HCT116 (cell line): ENCODE data around the gene FNBP1. TPM values are rescaled to one million over a fixed set of nuclear protein-coding genes. Genes with fewer than 3 reads are reported as not detected.

Experiments
- ATAC-seq: fragments of 200-7000 bp; cut with Tn5 transposase; 2 replicates; pipeline ENCODE4 v1.9.1; 2020; ENCODE audit warnings: mild to moderate bottlenecking, moderate library complexity
- BruUV-seq: library from RNA; stranded (reverse); fragments of 400-500 nt; replicated peaks from 2 replicates; lab custom pipeline; 2021; lab: Mats Ljungman, UMichigan
- CTCF ChIA-PET: fragments of 300-600 bp; sonication (Branson Sonifier 250); formaldehyde crosslinking; loops from one replicate; lab custom pipeline; 2021; ENCODE audit warnings: antibody characterized with exemption; lab: Charles Lee
- POLR2A ChIA-PET: fragments of 300-600, 350-600 bp; sonication (Branson Sonifier 250); formaldehyde crosslinking; loops from one replicate; lab custom pipeline; 2021; ENCODE audit warnings: antibody characterized with exemption; lab: Charles Lee
- RAD21 ChIA-PET, 2 experiments: fragments of 300-600 bp; sonication (Branson Sonifier 250); formaldehyde crosslinking; loops; one replicate each; lab custom pipeline; 2023; ENCODE audit warnings: low total read pairs in 2 of 2; ENCODE audit not compliant: uncharacterized antibody in 2 of 2, unreplicated experiment in 2 of 2, low non-redundant PET in 1 of 2; lab: Charles Lee
- DNase-seq: peaks from one replicate; pipeline ENCODE4 v3.0.0-alpha.2; 2010; ENCODE audit warnings: low read depth, low spot score
- H2AFZ ChIP-seq: fragments of 200-600 bp; shearing (Covaris generic), sonication (generic); 2 replicates; pipeline ENCODE4 v1.6.1; 2017; ENCODE audit warnings: low read depth, mixed run types, mixed read lengths, antibody characterized with exemption, low read length; ENCODE audit not compliant: poor library complexity, severe bottlenecking
- H3K27ac ChIP-seq: 2 replicates; pipeline ENCODE4 v1.5.1; 2012; ENCODE audit warnings: low read depth, low read length
- H3K27me3 ChIP-seq: fragments of 200-600 bp; sonication (generic); 2 replicates; pipeline ENCODE4 v1.6.1; 2016; ENCODE audit warnings: mixed run types, low read length, mixed read lengths; ENCODE audit not compliant: insufficient read depth
- H3K36me3 ChIP-seq, 2 experiments: fragments of 200-500 bp in 1 of 2; fragments of 200-600 bp in 1 of 2; sonication (Bioruptor generic) in 1 of 2; sonication (generic) in 1 of 2; 2 replicates each; pipeline versions ENCODE4 v1.5.1 to v1.6.1; 2014 to 2016; ENCODE audit warnings: low read length in 2 of 2, inconsistent platforms in 1 of 2, mixed read lengths in 1 of 2, mixed run types in 1 of 2; ENCODE audit not compliant: insufficient read depth in 2 of 2, control insufficient read depth in 1 of 2
- H3K4me1 ChIP-seq, 2 experiments: fragments of 200-600 bp in 1 of 2; sonication (generic) in 1 of 2; 2 replicates each; pipeline versions ENCODE4 v1.5.1 to v1.6.1; 2012 to 2017; ENCODE audit warnings: low read length in 2 of 2, inconsistent platforms in 1 of 2, mild to moderate bottlenecking in 1 of 2, mixed read lengths in 1 of 2, mixed run types in 1 of 2, moderate library complexity in 1 of 2; ENCODE audit not compliant: insufficient read depth in 2 of 2, control insufficient read depth in 1 of 2
- H3K4me2 ChIP-seq: fragments of 200-600 bp; sonication (generic); 2 replicates; pipeline ENCODE4 v1.6.1; 2017; ENCODE audit warnings: mixed run types, low read length, mixed read lengths
- H3K4me3 ChIP-seq, 2 experiments: fragments of 200-600 bp in 1 of 2; sonication (generic) in 1 of 2; replicated peaks in 1 of 2; 2 replicates each; pipeline ENCODE4 v1.5.1; 2011 to 2016; ENCODE audit warnings: low read length in 2 of 2, control low read depth in 1 of 2, low read depth in 1 of 2, mild to moderate bottlenecking in 1 of 2, mixed read lengths in 1 of 2, mixed run types in 1 of 2
- H3K79me2 ChIP-seq: fragments of 200-600 bp; sonication (generic); 2 replicates; pipeline ENCODE4 v1.6.1; 2017; ENCODE audit warnings: mild to moderate bottlenecking, mixed run types, low read length, moderate library complexity, mixed read lengths; ENCODE audit not compliant: insufficient read depth
- H3K9ac ChIP-seq: fragments of 200-600 bp; sonication (generic); 2 replicates; pipeline ENCODE4 v1.6.1; 2016; ENCODE audit warnings: low read length, mixed read lengths
- H3K9me2 ChIP-seq: fragments of 200-600 bp; sonication (generic), shearing (Covaris generic); 2 replicates; pipeline ENCODE4 v1.6.1; 2017; ENCODE audit warnings: mixed run types, mild to moderate bottlenecking, moderate library complexity; ENCODE audit not compliant: insufficient read depth
- H3K9me3 ChIP-seq, 2 experiments: fragments of 200-500 bp in 1 of 2; fragments of 200-600 bp in 1 of 2; sonication (Bioruptor generic) in 1 of 2; sonication (generic) in 1 of 2; 2 replicates each; pipeline ENCODE4 v1.6.1; 2014 to 2017; ENCODE audit warnings: low read length in 2 of 2, mixed read lengths in 2 of 2, inconsistent platforms in 1 of 2, low read depth in 1 of 2, mild to moderate bottlenecking in 1 of 2, mixed run types in 1 of 2, moderate library complexity in 1 of 2; ENCODE audit not compliant: control insufficient read depth in 1 of 2, insufficient read depth in 1 of 2
- H4K20me1 ChIP-seq: fragments of 200-600 bp; sonication (generic), shearing (Covaris generic); 2 replicates; pipeline ENCODE4 v1.6.1; 2017; ENCODE audit warnings: mixed run types, mild to moderate bottlenecking, moderate library complexity; ENCODE audit not compliant: insufficient read depth
- ELF1 ChIP-seq: IDR thresholded peaks from 2 replicates; pipeline ENCODE4 v1.6.1; 2012; ENCODE audit warnings: low read depth, borderline replicate concordance
- EZH2phosphoT487 ChIP-seq: fragments of 200-600 bp; IDR thresholded peaks from 2 replicates; pipeline ENCODE4 v1.6.1; 2018; ENCODE audit warnings: antibody characterized with exemption, borderline replicate concordance
- FOSL1 ChIP-seq: IDR thresholded peaks from 2 replicates; pipeline ENCODE4 v1.6.1; 2012; ENCODE audit warnings: low read depth
- POLR2AphosphoS5 ChIP-seq: IDR thresholded peaks from 2 replicates; pipeline ENCODE4 v1.6.1; 2011; ENCODE audit warnings: mild to moderate bottlenecking, low read depth, low read length, moderate library complexity
- REST ChIP-seq: IDR thresholded peaks from 2 replicates; pipeline ENCODE4 v1.6.1; 2012; ENCODE audit warnings: low read depth
- SP1 ChIP-seq: IDR thresholded peaks from 2 replicates; pipeline ENCODE4 v1.6.1; 2012; ENCODE audit warnings: low read depth
- SRF ChIP-seq: IDR thresholded peaks from 2 replicates; pipeline ENCODE4 v1.6.1; 2012; ENCODE audit warnings: low read depth
- TCF7L2 ChIP-seq: IDR thresholded peaks from 2 replicates; pipeline ENCODE4 v1.7.0; 2011; ENCODE audit warnings: borderline replicate concordance, inconsistent platforms; ENCODE audit not compliant: insufficient read depth, insufficient read length; ENCODE audit errors: extremely low read depth
- ZFX ChIP-seq: fragments of 450-650 bp; IDR thresholded peaks from 2 replicates; pipeline ENCODE4 v1.6.1; 2017
- intact Hi-C: fragments of 100-400 bp; cut with micrococcal nuclease; formaldehyde crosslinking; loops from 2 replicates; pipeline ENCODE4 v1.10.0; 2022
- total RNA-seq: library from RNA; stranded (reverse); gene quantifications from one replicate; pipeline ENCODE4 v1.2.1, GENCODE V29; 2021; ENCODE audit not compliant: unreplicated experiment

Gene FNBP1
- total RNA-seq, 1 experiment from 2014 or later = 25.0 TPM

- Histone ChIP-seq H3K36me3 (no peaks in the 10 kb centered on the region), H3K9me2 (no peaks in the 10 kb centered on the region), H3K9me3 (no peaks in the 10 kb centered on the region), H3K9ac (no peak overlapping the region), H3K4me1 (peaks cover 16 to 25% of the 10 kb centered on the region in 2 experiments), H2AFZ (no peak overlapping the region), H3K4me2 (no peak overlapping the region), H3K27ac (no peak overlapping the region), H4K20me1 (no peaks in the 10 kb centered on the region), H3K4me3 (no peak overlapping the region), H3K79me2 (no peaks in the 10 kb centered on the region), H3K27me3 (no peaks in the 10 kb centered on the region)
- ChIA-PET POLR2A (no interaction called here), CTCF (no interaction called here), RAD21 (no interaction called here)
- intact Hi-C loops = no loop called here
- TF ChIP-seq SP1 = no peak
- no peak for TF ChIP-seq ELF1
- TF ChIP-seq REST = no peak
- TF ChIP-seq FOSL1 = no peak
- TF ChIP-seq EZH2phosphoT487 = no peak
- TF ChIP-seq TCF7L2 = no peak
- TF ChIP-seq SRF = no peak
- no peak for TF ChIP-seq ZFX
- no peak for TF ChIP-seq POLR2AphosphoS5
- DNase-seq (no peak), ATAC-seq (no peak)
- no TSS peak for BruUV-seq
These were observed 136.7 kb downstream of the FNBP1 start for GRCh38 chr9:129906298-129906697.
